CD4-positive, alpha-beta memory T cell (primary cell): Measurements from ENCODE around the gene SYNJ1. TPM values are rescaled to one million over a fixed set of nuclear protein-coding genes. Genes with fewer than 3 reads are reported as not detected.
"Not testable (repeated sequence)": the region's sequence is repeated elsewhere in the genome, so short reads cannot be mapped to it uniquely, and the experiment has no call there.

ENCODE experiments used
- CTCF ChIA-PET: fragments of 350-600 bp; sonication (Branson Sonifier 250); formaldehyde crosslinking; loops from one replicate; lab custom pipeline; 2021; ENCODE audit warnings: inconsistent platforms; ENCODE audit not compliant: partially characterized antibody; lab: Charles Lee
- POLR2A ChIA-PET: fragments of 350-600 bp; sonication (Branson Sonifier 250); formaldehyde crosslinking; loops from one replicate; lab custom pipeline; 2021; ENCODE audit not compliant: partially characterized antibody; lab: Charles Lee
- DNase-seq, 5 donors: peaks; one replicate each; pipeline versions ENCODE4 v3.0.0 to v3.0.0-alpha.2; 2020 to 2022; ENCODE audit warnings: mixed read lengths in 1 of 5
- H3K27ac ChIP-seq: one replicate; pipeline ENCODE4 v1.7.0; 2013; ENCODE audit warnings: low read depth, low read length
- H3K27me3 ChIP-seq: 2 replicates; pipeline ENCODE4 v1.7.0; 2013; ENCODE audit warnings: mild to moderate bottlenecking, low read length, moderate library complexity; ENCODE audit not compliant: insufficient read depth
- H3K36me3 ChIP-seq: 2 replicates; pipeline ENCODE4 v1.7.0; 2013; ENCODE audit warnings: mild to moderate bottlenecking, low read length, moderate library complexity; ENCODE audit not compliant: insufficient read depth
- H3K4me1 ChIP-seq: 2 replicates; pipeline ENCODE4 v1.7.0; 2013; ENCODE audit warnings: mild to moderate bottlenecking, low read length, moderate library complexity; ENCODE audit not compliant: insufficient read depth
- H3K4me3 ChIP-seq, 2 donors: one replicate each; pipeline ENCODE4 v1.7.0; 2013; ENCODE audit warnings: low read length in 2 of 2, mild to moderate bottlenecking in 1 of 2
- H3K9me3 ChIP-seq, 2 donors: one replicate each; pipeline ENCODE4 v1.7.0; 2013; ENCODE audit warnings: low read length in 2 of 2, control low read depth in 1 of 2; ENCODE audit not compliant: control insufficient read depth in 1 of 2
- H3K27ac Mint-ChIP-seq, 7 donors: one replicate each; pipeline ENCODE4 v1.8.0; 2020 to 2021; ENCODE audit warnings: mixed read lengths in 7 of 7, mild to moderate bottlenecking in 6 of 7, inconsistent platforms in 3 of 7, moderate library complexity in 3 of 7
- H3K27me3 Mint-ChIP-seq, 2 donors: one replicate each; pipeline ENCODE4 v1.8.0; 2020 to 2021; ENCODE audit warnings: mixed read lengths in 2 of 2
- H3K36me3 Mint-ChIP-seq, 2 donors: one replicate each; pipeline ENCODE4 v1.8.0; 2020 to 2021; ENCODE audit warnings: mixed read lengths in 2 of 2, inconsistent platforms in 1 of 2, mild to moderate bottlenecking in 1 of 2
- H3K4me1 Mint-ChIP-seq, 4 donors: one replicate each; pipeline ENCODE4 v1.8.0; 2020 to 2021; ENCODE audit warnings: mixed read lengths in 4 of 4, mild to moderate bottlenecking in 1 of 4
- H3K4me3 Mint-ChIP-seq, 8 donors: one replicate each; pipeline ENCODE4 v1.8.0; 2020 to 2021; ENCODE audit warnings: mixed read lengths in 8 of 8, mild to moderate bottlenecking in 7 of 8, moderate library complexity in 6 of 8, inconsistent platforms in 3 of 8
- H3K9me3 Mint-ChIP-seq, 8 donors: one replicate each; pipeline ENCODE4 v1.8.0; 2020 to 2021; ENCODE audit warnings: mixed read lengths in 8 of 8, mild to moderate bottlenecking in 5 of 8, inconsistent platforms in 3 of 8, moderate library complexity in 1 of 8
- intact Hi-C: fragments of 100-400 bp; cut with micrococcal nuclease; formaldehyde crosslinking; loops from one replicate; pipeline ENCODE4 v1.15.1; 2023
- polyA plus RNA-seq, 2 donors: library from polyadenylated mRNA; unstranded; fragments of 300-500 nt; fragmentation: Illumina TruSeq; gene quantifications; one replicate each; pipeline ENCODE4 v1.2.3, GENCODE V29; 2021
- total RNA-seq, 2 experiments: library from RNA; stranded (reverse); gene quantifications; one replicate each; pipeline ENCODE4 v1.2.3, GENCODE V29; 2021

The SYNJ1 gene
- total and polyA plus RNA-seq, 4 experiments from 2014 or later: 5.6 to 29.4 (median 16.9) TPM

DNA sequence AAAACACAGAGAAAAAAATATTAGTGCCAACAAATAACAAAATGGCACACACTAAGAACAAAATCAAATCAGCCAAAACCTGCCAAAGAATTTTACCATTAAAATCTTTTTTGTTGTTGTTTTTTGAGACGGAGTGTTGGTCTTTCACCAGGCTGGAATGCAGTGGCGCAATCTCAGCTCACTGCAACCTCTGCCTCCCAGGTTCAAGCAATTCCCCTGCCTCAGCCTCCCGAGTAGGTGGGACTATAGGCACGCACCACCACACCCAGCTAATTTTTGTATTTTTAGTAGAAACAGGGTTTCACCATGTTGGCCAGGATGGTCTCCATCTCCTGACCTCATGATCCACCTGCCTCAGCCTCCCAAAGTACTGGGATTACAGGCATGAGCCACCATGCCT, 8.3 kb upstream of the SYNJ1 start:
- H3K4me3 Mint-ChIP-seq, H3K9me3 ChIP-seq, H3K9me3 Mint-ChIP-seq, H3K4me3 ChIP-seq, H3K36me3 ChIP-seq, intact Hi-C loops, DNase-seq, H3K27ac ChIP-seq, H3K27me3 ChIP-seq, CTCF ChIA-PET, H3K27ac Mint-ChIP-seq, H3K27me3 Mint-ChIP-seq: not testable (repeated sequence)
- POLR2A ChIA-PET: interaction anchor here (1.2 kb wide), 1 partner anchor 35 kb away, joined by 6 read pairs; the partner anchor contains the start of gene PAXBP1
- H3K36me3 Mint-ChIP-seq: peaks cover 39 to 45% of the 10 kb centered on the region in 2 donors
- H3K4me1 Mint-ChIP-seq: peaks cover 14 to 23% (median 19%) of the 10 kb centered on the region in 4 donors
- peaks cover 16% of the 10 kb centered on the region for H3K4me1 ChIP-seq

DNA sequence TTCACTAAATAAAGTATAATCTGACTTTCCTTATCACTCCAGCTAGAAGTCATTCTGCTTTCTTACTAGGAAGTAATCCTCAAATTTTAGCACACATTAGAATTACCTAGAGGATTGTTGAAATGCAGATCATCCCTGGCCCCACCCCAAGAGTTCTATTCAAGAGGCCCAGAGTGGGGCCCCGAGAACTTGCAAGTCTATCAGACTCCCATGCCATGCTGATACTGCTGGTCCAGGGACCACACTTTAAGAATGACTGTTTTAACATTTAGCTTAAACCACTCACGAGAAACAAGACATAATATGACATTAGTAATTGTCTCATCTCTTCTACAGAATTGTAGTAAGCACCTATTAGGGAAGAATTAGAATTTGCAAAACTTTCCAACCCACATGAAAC, 7.7 kb upstream of the SYNJ1 start:
- H3K27me3 ChIP-seq: no peaks in the 10 kb centered on the region
- Mint-ChIP-seq H3K4me1 (peaks cover 17 to 26% (median 23%) of the 10 kb centered on the region in 4 donors), H3K27me3 (no peaks in the 10 kb centered on the region), H3K27ac (peak overlapping the region in 3 of 7 donors; percentile 8 to 50 (median 48)), H3K36me3 (peaks cover 34 to 40% of the 10 kb centered on the region in 2 donors), H3K4me3 (no peak overlapping the region), H3K9me3 (no peaks in the 10 kb centered on the region)
- ChIA-PET POLR2A (interaction anchor here (1.2 kb wide), 1 partner anchor 36 kb away, joined by 6 read pairs; the partner anchor contains the start of gene PAXBP1), CTCF (no interaction called here)
- H3K4me3 ChIP-seq: no peak overlapping the region
- intact Hi-C loops: no loop called here
- H3K9me3 ChIP-seq: no peaks in the 10 kb centered on the region
- peaks cover 5% of the 10 kb centered on the region for H3K36me3 ChIP-seq
- H3K4me1 ChIP-seq: peaks cover 22% of the 10 kb centered on the region
- H3K27ac ChIP-seq: no peak overlapping the region
- DNase-seq: no peak

DNA sequence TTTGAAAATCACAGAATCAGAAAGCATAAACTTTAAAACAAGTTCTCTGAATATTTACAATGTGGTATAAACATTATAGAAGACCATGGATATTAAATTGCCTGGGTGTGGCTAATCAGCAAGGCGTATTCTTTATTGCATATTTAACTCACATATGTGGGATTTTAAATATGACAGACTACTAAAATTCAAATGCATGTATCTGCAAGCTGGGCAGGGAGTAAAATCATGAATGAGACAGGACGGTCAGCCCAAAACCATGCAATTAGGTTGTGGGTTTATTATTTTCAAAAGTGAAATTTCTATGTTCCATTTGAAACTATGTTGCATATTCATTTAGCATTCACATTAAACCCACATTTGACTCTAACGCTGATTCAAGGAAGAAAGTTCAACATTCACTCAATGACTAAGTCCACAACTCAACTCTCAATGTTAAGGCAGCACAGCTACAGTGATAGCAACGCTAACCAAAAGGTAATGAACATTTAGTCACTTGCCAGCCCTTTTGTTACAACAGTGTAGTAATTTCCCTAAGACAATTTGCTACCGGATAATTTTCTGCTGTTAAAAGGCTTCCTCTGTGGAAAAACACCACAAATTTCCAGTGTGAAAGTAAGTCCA, 6.3 kb upstream of the SYNJ1 start:
- DNase-seq: no peak
- POLR2A ChIA-PET: no interaction called here
- CTCF ChIA-PET: interaction anchor here (0.6 kb wide), 1 partner anchor 562 kb away, joined by 3 read pairs; no protein-coding TSS in a partner anchor
- intact Hi-C loops: no loop called here
- Mint-ChIP-seq H3K4me1 (peaks cover 20 to 35% (median 29%) of the 10 kb centered on the region in 4 donors), H3K9me3 (no peaks in the 10 kb centered on the region), H3K4me3 (no peak overlapping the region), H3K36me3 (peaks cover 25 to 29% of the 10 kb centered on the region in 2 donors), H3K27me3 (no peaks in the 10 kb centered on the region), H3K27ac (peak overlapping the region in 1 of 7 donors; percentile 46)
- no peak overlapping the region for H3K27ac ChIP-seq
- H3K4me3 ChIP-seq: no peak overlapping the region
- H3K9me3 ChIP-seq: no peaks in the 10 kb centered on the region
- H3K27me3 ChIP-seq: no peaks in the 10 kb centered on the region
- peaks cover 26% of the 10 kb centered on the region for H3K4me1 ChIP-seq
- peaks cover 3% of the 10 kb centered on the region for H3K36me3 ChIP-seq

DNA sequence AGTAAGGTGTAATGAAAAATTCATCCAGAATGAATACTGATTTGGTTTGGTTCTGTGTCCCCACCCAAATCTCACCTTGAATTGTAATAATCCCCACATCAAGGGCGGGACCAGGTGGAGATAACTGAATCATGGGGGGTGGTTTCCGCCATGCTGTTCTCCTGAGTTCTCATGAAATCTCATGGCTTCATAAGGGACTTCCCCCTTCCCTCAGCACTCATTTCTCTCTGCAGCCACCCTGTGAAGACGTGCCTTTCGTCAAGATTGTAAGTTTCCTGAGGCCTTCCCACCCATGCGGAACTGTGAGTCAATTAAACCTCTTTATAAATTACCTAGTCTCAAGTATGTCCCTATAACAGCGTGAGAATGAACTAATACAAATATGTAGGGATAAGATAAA, 5.5 kb upstream of the SYNJ1 start:
- no peaks in the 10 kb centered on the region for H3K27me3 Mint-ChIP-seq
- no peak overlapping the region for H3K4me3 ChIP-seq
- no peak overlapping the region for H3K27ac ChIP-seq
- intact Hi-C loops: no loop called here
- CTCF ChIA-PET: interaction anchor here (1.0 to 3.1 kb wide), 3 partner anchors 9 to 77 kb away, joined by 3 to 22 read pairs (median 3); partner anchors contain the start of gene PAXBP1
- no peak for DNase-seq
- POLR2A ChIA-PET: interaction anchor here (2.6 kb wide), 1 partner anchor 38 kb away, joined by 12 read pairs; the partner anchor contains the start of gene PAXBP1
- H3K4me1 ChIP-seq: peaks cover 31% of the 10 kb centered on the region
- H3K36me3 ChIP-seq: no peaks in the 10 kb centered on the region
- peaks cover 23 to 41% (median 34%) of the 10 kb centered on the region in 4 donors for H3K4me1 Mint-ChIP-seq
- H3K36me3 Mint-ChIP-seq: peaks cover 18 to 24% of the 10 kb centered on the region in 2 donors
- no peaks in the 10 kb centered on the region for H3K9me3 Mint-ChIP-seq
- H3K9me3 ChIP-seq: no peaks in the 10 kb centered on the region
- peak overlapping the region in 1 of 7 donors; percentile 71 for H3K27ac Mint-ChIP-seq
- no peak overlapping the region for H3K4me3 Mint-ChIP-seq
- no peaks in the 10 kb centered on the region for H3K27me3 ChIP-seq

DNA sequence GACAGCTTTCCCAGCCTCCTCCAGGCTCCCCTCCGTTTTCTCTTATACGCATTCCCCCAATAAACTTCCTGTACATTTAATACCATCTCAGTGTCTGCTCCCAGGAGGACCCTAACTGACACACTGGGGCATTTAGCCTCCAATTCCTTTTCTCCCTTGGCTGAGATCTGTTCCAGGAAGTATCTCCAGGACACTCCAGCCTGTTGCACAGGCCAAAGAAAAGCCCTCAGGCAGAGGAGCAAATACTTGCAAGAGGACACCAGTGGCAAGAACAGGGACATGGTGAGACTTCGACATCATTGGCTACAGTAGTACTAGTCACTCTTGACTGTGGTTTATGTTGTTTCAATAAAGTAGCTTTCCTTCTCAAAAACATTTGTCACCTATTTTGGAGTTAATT, 4.7 kb upstream of the SYNJ1 start:
- Histone ChIP-seq H3K9me3 (no peaks in the 10 kb centered on the region), H3K4me1 (peaks cover 32% of the 10 kb centered on the region), H3K4me3 (no peak overlapping the region), H3K27ac (no peak overlapping the region), H3K27me3 (no peaks in the 10 kb centered on the region), H3K36me3 (no peaks in the 10 kb centered on the region)
- Mint-ChIP-seq H3K9me3 (no peaks in the 10 kb centered on the region), H3K27me3 (no peaks in the 10 kb centered on the region), H3K4me1 (peaks cover 24 to 46% (median 35%) of the 10 kb centered on the region in 4 donors), H3K36me3 (peaks cover 18 to 27% of the 10 kb centered on the region in 2 donors), H3K4me3 (peak overlapping the region in 6 of 8 donors; percentile 1 to 48 (median 27)), H3K27ac (peak overlapping the region in 5 of 7 donors; percentile 19 to 71 (median 59))
- CTCF ChIA-PET: interaction anchor here (1.0 to 3.1 kb wide), 3 partner anchors 8 to 76 kb away, joined by 3 to 22 read pairs (median 3); partner anchors contain the start of gene PAXBP1
- intact Hi-C loops: no loop called here
- DNase-seq: no peak
- POLR2A ChIA-PET: interaction anchor here (2.6 kb wide), 1 partner anchor 39 kb away, joined by 12 read pairs; the partner anchor contains the start of gene PAXBP1

DNA sequence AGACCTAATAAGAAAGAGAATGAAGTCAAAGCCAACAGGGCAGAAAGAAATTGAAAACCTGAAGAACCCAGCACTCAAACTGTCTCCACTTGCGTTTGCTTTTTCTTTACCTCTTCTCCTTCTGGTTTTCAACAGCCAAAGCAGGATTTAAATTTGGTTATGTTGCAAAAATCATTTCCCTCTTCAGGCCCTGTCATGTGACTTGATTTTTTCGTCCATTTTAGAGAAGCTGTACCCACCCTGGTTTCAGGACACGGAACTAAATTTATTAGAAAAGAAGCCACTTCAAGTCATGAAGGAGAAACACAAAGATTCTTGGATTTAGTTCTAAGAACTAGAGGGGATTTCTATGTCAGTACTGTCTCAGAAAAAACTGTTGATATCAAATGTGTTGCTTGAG, 1.0 kb upstream of the SYNJ1 start:
- H3K4me1 Mint-ChIP-seq: peaks cover 34 to 69% (median 45%) of the 10 kb centered on the region in 4 donors
- peak overlapping the region in 5 of 7 donors; percentile 90 to 98 (median 98) for H3K27ac Mint-ChIP-seq

More for the DNA sequence above, 1.0 kb upstream of the SYNJ1 start:
- ChIA-PET POLR2A (interaction anchor here (0.8 to 3.3 kb wide), 10 partner anchors 10 to 751 kb away, joined by 3 to 90 read pairs (median 7); partner anchors contain the start of genes CFAP298, IFNAR1, PAXBP1 and TMEM50B), CTCF (interaction anchor here (1.0 to 2.7 kb wide), 2 partner anchors 9 to 43 kb away, joined by 4 to 34 read pairs; partner anchors contain the start of gene PAXBP1)
- H3K27me3 ChIP-seq: no peaks in the 10 kb centered on the region
- no peaks in the 10 kb centered on the region for H3K36me3 ChIP-seq
- peaks cover 8 to 23% of the 10 kb centered on the region in 2 donors for H3K36me3 Mint-ChIP-seq
- H3K27me3 Mint-ChIP-seq: no peaks in the 10 kb centered on the region
- H3K27ac ChIP-seq: peak overlapping the region; percentile 75
- intact Hi-C loops: loop anchor here (1.0 to 5.0 kb wide), 5 partner anchors 43 to 913 kb away; partner anchors contain the start of genes CFAP298, CRYZL1, DNAJC28 and EVA1C
- no peak overlapping the region for H3K4me3 ChIP-seq
- peak overlapping the region; percentile 26 to 100 (median 98) for H3K4me3 Mint-ChIP-seq
- H3K9me3 Mint-ChIP-seq: peaks cover 0 to 2% (median 0%) of the 10 kb centered on the region in 8 donors
- H3K4me1 ChIP-seq: peaks cover 54% of the 10 kb centered on the region
- DNase-seq: no peak
- no peaks in the 10 kb centered on the region for H3K9me3 ChIP-seq
